H9 (cell line): ENCODE data around the gene RRP12. TPM values are rescaled to one million over a fixed set of nuclear protein-coding genes. Genes with fewer than 3 reads are reported as not detected.

ENCODE experiments used
- DNase-seq: peaks from one replicate; pipeline ENCODE4 v3.0.0-alpha.2; 2017
- H2AFZ ChIP-seq: one replicate; pipeline ENCODE4 v1.6.1; 2013; ENCODE audit warnings: mild to moderate bottlenecking, low read length, control low read depth, moderate library complexity
- H2AK5ac ChIP-seq: 2 replicates; pipeline ENCODE4 v1.6.1; 2013; ENCODE audit warnings: low read length, control low read depth, mixed read lengths; ENCODE audit not compliant: insufficient read length
- H2BK120ac ChIP-seq: one replicate; pipeline ENCODE4 v1.6.1; 2013; ENCODE audit warnings: low read depth, mild to moderate bottlenecking, low read length, control low read depth, inconsistent platforms; ENCODE audit not compliant: poor library complexity, severe bottlenecking
- H2BK12ac ChIP-seq: 2 replicates; pipeline ENCODE4 v1.6.1; 2013; ENCODE audit warnings: low read length, control low read depth, mixed read lengths, low read depth; ENCODE audit not compliant: insufficient read length
- H2BK15ac ChIP-seq: 2 replicates; pipeline ENCODE4 v1.6.1; 2013; ENCODE audit warnings: low read depth, low read length, control low read depth
- H2BK20ac ChIP-seq: one replicate; pipeline ENCODE4 v1.6.1; 2013; ENCODE audit warnings: low read depth, mild to moderate bottlenecking, low read length, control low read depth, inconsistent platforms; ENCODE audit not compliant: poor library complexity, severe bottlenecking
- H2BK5ac ChIP-seq: 2 replicates; pipeline ENCODE4 v1.6.1; 2013; ENCODE audit warnings: low read length, control low read depth, mixed read lengths; ENCODE audit not compliant: insufficient read length
- H3K14ac ChIP-seq: 2 replicates; pipeline ENCODE4 v1.6.1; 2013; ENCODE audit warnings: low read length, control low read depth; ENCODE audit not compliant: insufficient read depth
- H3K18ac ChIP-seq: 2 replicates; pipeline ENCODE4 v1.6.1; 2013; ENCODE audit warnings: low read depth, mild to moderate bottlenecking, mixed read lengths, low read length, control low read depth; ENCODE audit not compliant: insufficient read length
- H3K23ac ChIP-seq: 2 replicates; pipeline ENCODE4 v1.6.1; 2013; ENCODE audit warnings: low read length, control low read depth, mixed read lengths, low read depth; ENCODE audit not compliant: insufficient read length
- H3K23me2 ChIP-seq: 2 replicates; pipeline ENCODE4 v1.6.1; 2013; ENCODE audit warnings: low read depth, mild to moderate bottlenecking, mixed read lengths, low read length, control low read depth; ENCODE audit not compliant: insufficient read length, poor library complexity, severe bottlenecking
- H3K27ac ChIP-seq: 2 replicates; pipeline ENCODE4 v1.5.1; 2013; ENCODE audit warnings: low read length, control low read depth, mixed read lengths, low read depth; ENCODE audit not compliant: insufficient read length
- H3K27me3 ChIP-seq: 2 replicates; pipeline ENCODE4 v1.6.1; 2013; ENCODE audit warnings: low read length, control low read depth, inconsistent platforms; ENCODE audit not compliant: insufficient read depth
- H3K4ac ChIP-seq: 2 replicates; pipeline ENCODE4 v1.6.1; 2013; ENCODE audit warnings: low read depth, mild to moderate bottlenecking, control low read depth, inconsistent platforms, low read length, moderate library complexity
- H3K4me1 ChIP-seq: 2 replicates; pipeline ENCODE4 v1.6.1; 2013; ENCODE audit warnings: low read length, control low read depth, inconsistent platforms; ENCODE audit not compliant: insufficient read depth
- H3K4me2 ChIP-seq: 2 replicates; pipeline ENCODE4 v1.6.1; 2013; ENCODE audit warnings: low read length, control low read depth, mixed read lengths; ENCODE audit not compliant: insufficient read length, insufficient read depth
- H3K56ac ChIP-seq: 2 replicates; pipeline ENCODE4 v1.6.1; 2013; ENCODE audit warnings: low read depth, mild to moderate bottlenecking, mixed read lengths, low read length, control low read depth; ENCODE audit not compliant: insufficient read length
- H3K79me1 ChIP-seq: 2 replicates; pipeline ENCODE4 v1.6.1; 2013; ENCODE audit warnings: low read depth, mild to moderate bottlenecking, moderate library complexity, low read length, control low read depth, inconsistent platforms; ENCODE audit not compliant: insufficient read depth, poor library complexity, severe bottlenecking
- H3K79me2 ChIP-seq: 2 replicates; pipeline ENCODE4 v1.6.1; 2013; ENCODE audit warnings: low read length, control low read depth, inconsistent platforms; ENCODE audit not compliant: insufficient read depth
- H3K9ac ChIP-seq: 2 replicates; pipeline ENCODE4 v1.6.1; 2013; ENCODE audit warnings: low read length, control low read depth, mixed read lengths; ENCODE audit not compliant: insufficient read length; ENCODE audit errors: extremely low read depth
- H3K9me3 ChIP-seq: one replicate; pipeline ENCODE4 v1.6.1; 2013; ENCODE audit warnings: low read depth, low read length, inconsistent platforms; ENCODE audit not compliant: control insufficient read depth
- H3T11ph ChIP-seq: one replicate; pipeline ENCODE4 v1.6.1; 2013; ENCODE audit warnings: mild to moderate bottlenecking, low read length, control low read depth, inconsistent platforms
- H4K20me1 ChIP-seq: one replicate; pipeline ENCODE4 v1.6.1; 2013; ENCODE audit not compliant: control insufficient read depth, insufficient read length, insufficient read depth
- H4K5ac ChIP-seq: 2 replicates; pipeline ENCODE4 v1.6.1; 2013; ENCODE audit warnings: low read depth, mild to moderate bottlenecking, mixed read lengths, low read length, control low read depth; ENCODE audit not compliant: insufficient read length
- H4K8ac ChIP-seq: replicated peaks from 2 replicates; pipeline ENCODE4 v1.6.1; 2013; ENCODE audit warnings: low read length, control low read depth, mixed read lengths, low read depth; ENCODE audit not compliant: insufficient read length
- H4K91ac ChIP-seq: 2 replicates; pipeline ENCODE4 v1.6.1; 2013; ENCODE audit warnings: low read depth, mild to moderate bottlenecking, moderate library complexity, mixed read lengths, low read length, control low read depth; ENCODE audit not compliant: insufficient read length
- H3K27ac Mint-ChIP-seq, 3 experiments: 2 replicates in 2 of 3; 3 replicates in 1 of 3; pipeline ENCODE4 v1.8.0; 2020 to 2021; ENCODE audit warnings: mixed read lengths in 3 of 3, mild to moderate bottlenecking in 1 of 3, moderate library complexity in 1 of 3
- H3K27me3 Mint-ChIP-seq: 2 replicates; pipeline ENCODE4 v1.8.0; 2021; ENCODE audit warnings: low read depth, mild to moderate bottlenecking, moderate library complexity, mixed read lengths
- H3K36me3 Mint-ChIP-seq, 3 experiments: 2 replicates in 2 of 3; 3 replicates in 1 of 3; pipeline ENCODE4 v1.8.0; 2020 to 2021; ENCODE audit warnings: low read depth in 3 of 3, mixed read lengths in 3 of 3; ENCODE audit not compliant: insufficient read depth in 1 of 3
- H3K4me1 Mint-ChIP-seq, 2 experiments: 2 replicates each; pipeline ENCODE4 v1.8.0; 2020; ENCODE audit warnings: mixed read lengths in 2 of 2
- H3K4me3 Mint-ChIP-seq, 2 experiments: 2 replicates in 1 of 2; 3 replicates in 1 of 2; pipeline ENCODE4 v1.8.0; 2020 to 2021; ENCODE audit warnings: mild to moderate bottlenecking in 2 of 2, mixed read lengths in 2 of 2, moderate library complexity in 1 of 2
- H3K9me3 Mint-ChIP-seq, 2 experiments: 2 replicates in 1 of 2; 3 replicates in 1 of 2; pipeline ENCODE4 v1.8.0; 2020; ENCODE audit warnings: mild to moderate bottlenecking in 2 of 2, mixed read lengths in 2 of 2, moderate library complexity in 1 of 2
- CTCF ChIP-seq: fragments of 200-600 bp; sonication (generic); conservative IDR thresholded peaks from 3 replicates; pipeline ENCODE4 v1.8.0; 2021; ENCODE audit warnings: antibody characterized with exemption, mild to moderate bottlenecking
- WGBS: extraction: QIAGEN DNeasy Blood & Tissue Kit; methylation state at CpG from one replicate; pipeline ENCODE4 v1.1.7; 2013; ENCODE audit warnings: missing lambda C conversion rate, low lambda C conversion rate, mixed read lengths; ENCODE audit not compliant: insufficient read length; ENCODE audit errors: extremely low coverage; 5-methylcytosine and 5-hydroxymethylcytosine counted together
- total RNA-seq: library from RNA; stranded (reverse); gene quantifications from 2 replicates; pipeline ENCODE4 v1.2.1, GENCODE V29; 2021

The RRP12 gene
- total RNA-seq, 1 experiment from 2014 or later = 71.6 TPM

GRCh38 chr10:97399843-97400545 lies 1.1 kb downstream of the RRP12 start:
- Histone ChIP-seq H3K56ac (no peak overlapping the region), H3K4me2 (peak overlapping the region; percentile 80), H4K5ac (no peak overlapping the region), H3K4ac (no peak overlapping the region), H3K23ac (no peak overlapping the region), H2BK12ac (no peak overlapping the region), H3K4me1 (no peaks in the 10 kb centered on the region), H3K9me3 (no peaks in the 10 kb centered on the region), H4K8ac (no peak overlapping the region), H2BK5ac (no peak overlapping the region), H3K23me2 (peaks cover 7% of the 10 kb centered on the region), H2BK15ac (no peak overlapping the region), H4K20me1 (no peaks in the 10 kb centered on the region), H2BK20ac (no peak overlapping the region), H2AFZ (no peak overlapping the region), H2AK5ac (no peak overlapping the region), H3K18ac (no peak overlapping the region), H3K9ac (peak overlapping the region; percentile 31), H4K91ac (no peak overlapping the region), H3K14ac (no peak overlapping the region), H3K27me3 (no peaks in the 10 kb centered on the region), H2BK120ac (no peak overlapping the region), H3T11ph (no peak overlapping the region), H3K79me1 (no peaks in the 10 kb centered on the region), H3K79me2 (0 out of 2 replicates have a peak, but pooled peaks cover 2% of the 10 kb centered on the region), H3K27ac (no peak overlapping the region)
- H3K27me3 Mint-ChIP-seq = no peaks in the 10 kb centered on the region
- DNase-seq = no peak
- peak overlapping the region; percentile 96 to 97 for H3K4me3 Mint-ChIP-seq
- H3K27ac Mint-ChIP-seq = peak overlapping the region in 1 of 3 experiments; percentile 98; a peak in 2 of 7 replicates
- H3K9me3 Mint-ChIP-seq = no peaks in the 10 kb centered on the region
- peaks cover 8 to 12% of the 10 kb centered on the region in 2 experiments for H3K4me1 Mint-ChIP-seq
- TF ChIP-seq CTCF = no peak
- peaks cover 8 to 32% (median 18%) of the 10 kb centered on the region in 3 experiments; a peak in 6 of 7 replicates for H3K36me3 Mint-ChIP-seq
- WGBS = no CpG with 5 or more reads among the region's 21 CpGs
